A204.1 (cell line): Measurements from ENCODE around the gene LPCAT1.
"Not testable (repeated sequence)": the region's sequence is repeated elsewhere in the genome, so short reads cannot be mapped to it uniquely, and the experiment has no call there.

Experiments
- FAIRE-seq: peaks from 2 replicates; lab custom pipeline; 2012; peaks lifted over from hg19 to GRCh38; lab: Jason Lieb, UNC

Gene LPCAT1

GRCh38 chr5:1478271-1479035 lies 45.3 kb downstream of the LPCAT1 start:
- FAIRE-seq = no peak

- FAIRE-seq = no peak
These were observed 46.4 kb downstream of the LPCAT1 start for GRCh38 chr5:1477341-1477740.

GRCh38 chr5:1476967-1477310 lies 46.8 kb downstream of the LPCAT1 start:
- no peak for FAIRE-seq

GRCh38 chr5:1476181-1476966 lies 47.4 kb downstream of the LPCAT1 start:
- no peak for FAIRE-seq

GRCh38 chr5:1475544-1475900 lies 48.2 kb downstream of the LPCAT1 start:
- FAIRE-seq = not testable (repeated sequence)

GRCh38 chr5:1474866-1475543 lies 48.8 kb downstream of the LPCAT1 start:
- FAIRE-seq = no peak

GRCh38 chr5:1474183-1474839 lies 49.4 kb downstream of the LPCAT1 start:
- no peak for FAIRE-seq

GRCh38 chr5:1473746-1474145 lies 50.0 kb downstream of the LPCAT1 start:
- FAIRE-seq = no peak

GRCh38 chr5:1472964-1473628 lies 50.7 kb downstream of the LPCAT1 start:
- no peak for FAIRE-seq

- FAIRE-seq = no peak
These were observed 51.5 kb downstream of the LPCAT1 start for GRCh38 chr5:1471997-1472963.

GRCh38 chr5:1471240-1471853 lies 52.4 kb downstream of the LPCAT1 start:
- FAIRE-seq = no peak

GRCh38 chr5:1470762-1471211 lies 53.0 kb downstream of the LPCAT1 start:
- FAIRE-seq = no peak

- FAIRE-seq = no peak
These were observed 54.9 kb downstream of the LPCAT1 start for GRCh38 chr5:1468629-1469527.

- FAIRE-seq = no peak
These were observed 55.5 kb downstream of the LPCAT1 start for GRCh38 chr5:1468247-1468612.

GRCh38 chr5:1467341-1468246 lies 56.2 kb downstream of the LPCAT1 start:
- no peak for FAIRE-seq

- FAIRE-seq = no peak
These were observed 57.0 kb downstream of the LPCAT1 start for GRCh38 chr5:1466631-1467265.

- FAIRE-seq = no peak
These were observed 57.7 kb downstream of the LPCAT1 start for GRCh38 chr5:1465966-1466471.

GRCh38 chr5:1465117-1465516 lies 58.6 kb downstream of the LPCAT1 start:
- FAIRE-seq = no peak
